GM21360 (cell line): Measurements from ENCODE around the gene GALNT7.

Experiments used
- ATAC-seq: cut with Tn5 transposase; IDR thresholded peaks from one replicate; pipeline ENCODE4 v1.9.1; 2021; ENCODE audit warnings: mild to moderate bottlenecking, moderate library complexity; ENCODE audit not compliant: unreplicated experiment

GALNT7 gene

GRCh38 chr4:173334085-173334890 is 165.7 kb downstream of the GALNT7 start, which contains the start of gene HMGB2:
TSS of gene HMGB2 (minus strand) at chr4:173334358. CDS start at chr4:173333649, 709 bp downstream.
- ATAC-seq = peak; percentile 93

- ATAC-seq = peak; percentile 35
These were observed 166.5 kb downstream of the GALNT7 start for GRCh38 chr4:173334891-173335752.

- no peak for ATAC-seq
These were observed 168.9 kb downstream of the GALNT7 start for GRCh38 chr4:173337463-173337862.

GRCh38 chr4:173343832-173344397 is 175.3 kb downstream of the GALNT7 start:
- no peak for ATAC-seq

GRCh38 chr4:173345648-173346047 is 177.0 kb downstream of the GALNT7 start:
- no peak for ATAC-seq

- no peak for ATAC-seq
These were observed 177.5 kb downstream of the GALNT7 start for GRCh38 chr4:173346074-173346473.

GRCh38 chr4:173347467-173347866 is 178.9 kb downstream of the GALNT7 start:
- ATAC-seq = no peak

- no peak for ATAC-seq
These were observed 189.3 kb downstream of the GALNT7 start for GRCh38 chr4:173357939-173358338.

- ATAC-seq = no peak
These were observed 192.1 kb downstream of the GALNT7 start for GRCh38 chr4:173360587-173361221.

- ATAC-seq = no peak
These were observed 194.1 kb downstream of the GALNT7 start for GRCh38 chr4:173362666-173363065.

- ATAC-seq = no peak
These were observed 196.9 kb downstream of the GALNT7 start for GRCh38 chr4:173365359-173365996.

GRCh38 chr4:173367285-173367684 is 198.7 kb downstream of the GALNT7 start:
- ATAC-seq = peak; percentile 14

GRCh38 chr4:173367946-173368345 is 199.3 kb downstream of the GALNT7 start:
- ATAC-seq = no peak

GRCh38 chr4:173370130-173370476 is 201.5 kb downstream of the GALNT7 start:
- peak; percentile 4 for ATAC-seq

- peak; percentile 69 for ATAC-seq
These were observed 202.1 kb downstream of the GALNT7 start, which contains the start of gene SAP30 for GRCh38 chr4:173370477-173371291. TSS of gene SAP30 (plus strand) at chr4:173370954. CDS start at chr4:173371183, 229 bp downstream.

GRCh38 chr4:173371292-173372192 is 202.9 kb downstream of the GALNT7 start:
- ATAC-seq = peak; percentile 14
